Body of pancreas (tissue), 4 donors: Measurements from ENCODE around the gene API5. TPM values are rescaled to one million over a fixed set of nuclear protein-coding genes. Genes with fewer than 3 reads are reported as not detected.

Experiments
- ATAC-seq: fragments of 150-250 bp; one replicate; pipeline ENCODE4 v1.9.1; 2016
- DNase-seq, 4 donors: peaks; one replicate each; pipeline ENCODE4 v3.0.0-alpha.2; 2019
- H3K27ac ChIP-seq, 4 donors: fragments of 200-600 bp; sonication (generic); 1 replicate in 3 of 4; 2 replicates in 1 of 4; pipeline versions ENCODE4 v1.5.1 to v1.6.1; 2016 to 2019; ENCODE audit warnings: mild to moderate bottlenecking in 1 of 4, mixed read lengths in 1 of 4, moderate library complexity in 1 of 4
- H3K27me3 ChIP-seq, 2 donors: fragments of 200-600 bp; sonication (generic); one replicate each; pipeline ENCODE4 v1.6.0; 2016; ENCODE audit warnings: mild to moderate bottlenecking in 1 of 2
- H3K36me3 ChIP-seq, 2 donors: fragments of 200-600 bp; sonication (generic); replicated peaks in 1 of 2; 2 replicates each; pipeline ENCODE4 v1.5.1; 2016; ENCODE audit warnings: low read depth in 2 of 2; ENCODE audit not compliant: insufficient read depth in 1 of 2
- H3K4me1 ChIP-seq: fragments of 200-600 bp; sonication (generic); one replicate; pipeline ENCODE4 v1.6.0; 2016
- H3K4me3 ChIP-seq, 2 donors: fragments of 200-600 bp; sonication (generic); 1 replicate in 1 of 2; 2 replicates in 1 of 2; pipeline ENCODE4 v1.5.1; 2016 to 2019
- H3K9me3 ChIP-seq, 3 donors: fragments of 200-600 bp; sonication (generic); 1 replicate in 2 of 3; 2 replicates in 1 of 3; pipeline ENCODE4 v1.5.1; 2016
- POLR2A ChIP-seq, 3 donors: fragments of 450-650 bp; IDR thresholded peaks; one replicate each; pipeline ENCODE4 v1.6.1; 2016; ENCODE audit warnings: antibody characterized with exemption in 3 of 3, mild to moderate bottlenecking in 2 of 3
- WGBS, 2 donors: methylation state at CpG; one replicate each; pipeline ENCODE4 v1.1.5; 2017; 5-methylcytosine and 5-hydroxymethylcytosine counted together
- intact Hi-C: fragments of 100-400 bp; cut with DNase I; formaldehyde crosslinking; loops from one replicate; pipeline ENCODE4 v1.15.1; 2023
- total RNA-seq, 2 donors: library from RNA; depleted of rRNA; stranded (reverse); fragments of >200 nt; gene quantifications; one replicate each; pipeline ENCODE4 v1.1.0, GENCODE V29; 2016
- TF ChIP-seq, protein P1 (sequence below), 7 experiments: fragments of 450-650 bp in 4 of 7; fragments of 200-600 bp in 3 of 7; sonication (generic) in 3 of 7; IDR thresholded peaks; one replicate each; pipeline ENCODE4 v1.5.1; 2016 to 2019; ENCODE audit warnings: antibody characterized with exemption in 7 of 7

The API5 gene
- 10 to 100 TPM; 32.7 to 45.8 TPM for total RNA-seq

DNA sequence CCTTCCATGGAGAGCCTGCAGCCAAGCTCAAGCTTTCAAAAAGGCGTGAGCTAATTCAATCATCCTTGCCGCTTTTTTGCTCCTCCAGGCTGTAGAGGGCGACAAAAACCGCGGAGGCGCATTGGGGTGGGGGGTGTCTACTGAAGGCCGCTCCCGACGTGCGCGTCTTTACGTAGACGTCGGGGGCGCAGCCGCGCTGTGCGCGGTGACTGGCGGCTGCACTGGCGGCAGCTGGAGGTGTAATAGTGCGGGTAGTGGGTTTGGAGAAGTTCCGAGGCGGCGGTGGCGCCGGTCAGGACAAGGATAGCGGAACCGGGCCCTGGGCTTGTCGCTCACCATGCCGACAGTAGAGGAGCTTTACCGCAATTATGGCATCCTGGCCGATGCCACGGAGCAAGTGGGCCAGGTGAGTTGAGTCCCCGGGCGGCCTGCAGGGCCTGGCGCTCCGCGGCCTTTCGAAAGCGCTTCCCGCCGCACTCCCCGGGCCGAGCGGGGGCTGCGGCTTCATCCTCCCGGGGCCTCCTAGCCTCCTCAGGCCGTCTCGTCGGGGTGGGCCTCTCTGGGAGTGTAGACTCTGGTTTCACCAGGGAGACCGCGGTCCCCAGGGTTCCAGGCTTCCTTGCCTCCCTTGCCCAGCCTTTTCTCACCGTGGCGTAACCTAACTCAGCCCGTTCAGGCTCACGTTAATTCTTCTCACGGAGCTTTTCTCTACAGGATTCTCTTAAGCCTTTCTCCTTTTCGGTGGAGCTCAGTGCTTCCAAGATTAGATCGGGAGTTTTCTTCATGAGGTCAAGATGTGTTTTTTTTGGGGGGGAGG lies at the start of gene API5:
Gene API5 (plus strand): TSS at position 206 of the 817 bp plus-strand sequence. CDS start 132 bp downstream, at position 338.
- ATAC-seq (peak; percentile 99), DNase-seq (peak; percentile 89 to 94 (median 92))
- Histone ChIP-seq H3K4me3 (peak within 1 kb of the TSS; percentile 64 to 73), H3K27ac (peak within 1 kb of the TSS; percentile 60 to 90 (median 80)), H3K9me3 (no peaks in the 10 kb centered on the region), H3K4me1 (peaks cover 26% of the 10 kb centered on the region), H3K27me3 (no peaks in the 10 kb centered on the region), H3K36me3 (no peaks in the 10 kb centered on the region)
- intact Hi-C loops = no loop called here
- TF ChIP-seq POLR2A (IDR thresholded peaks at IDR 0.05) = peak; percentile 72 to 93 (median 91)
- TF ChIP-seq, protein P1, sequence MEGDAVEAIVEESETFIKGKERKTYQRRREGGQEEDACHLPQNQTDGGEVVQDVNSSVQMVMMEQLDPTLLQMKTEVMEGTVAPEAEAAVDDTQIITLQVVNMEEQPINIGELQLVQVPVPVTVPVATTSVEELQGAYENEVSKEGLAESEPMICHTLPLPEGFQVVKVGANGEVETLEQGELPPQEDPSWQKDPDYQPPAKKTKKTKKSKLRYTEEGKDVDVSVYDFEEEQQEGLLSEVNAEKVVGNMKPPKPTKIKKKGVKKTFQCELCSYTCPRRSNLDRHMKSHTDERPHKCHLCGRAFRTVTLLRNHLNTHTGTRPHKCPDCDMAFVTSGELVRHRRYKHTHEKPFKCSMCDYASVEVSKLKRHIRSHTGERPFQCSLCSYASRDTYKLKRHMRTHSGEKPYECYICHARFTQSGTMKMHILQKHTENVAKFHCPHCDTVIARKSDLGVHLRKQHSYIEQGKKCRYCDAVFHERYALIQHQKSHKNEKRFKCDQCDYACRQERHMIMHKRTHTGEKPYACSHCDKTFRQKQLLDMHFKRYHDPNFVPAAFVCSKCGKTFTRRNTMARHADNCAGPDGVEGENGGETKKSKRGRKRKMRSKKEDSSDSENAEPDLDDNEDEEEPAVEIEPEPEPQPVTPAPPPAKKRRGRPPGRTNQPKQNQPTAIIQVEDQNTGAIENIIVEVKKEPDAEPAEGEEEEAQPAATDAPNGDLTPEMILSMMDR (IDR thresholded peaks at IDR 0.05) = peak; percentile 58 to 97 (median 82)
- whole genome bisulfite sequencing, 2 donors = 0% methylated on average over 42 to 60 of the region's 60 CpGs

- TF ChIP-seq, protein P1 (IDR thresholded peaks at IDR 0.05) = no peak
- TF ChIP-seq POLR2A (IDR thresholded peaks at IDR 0.05) = no peak
- Histone ChIP-seq H3K9me3 (no peaks in the 10 kb centered on the region), H3K36me3 (no peaks in the 10 kb centered on the region), H3K4me3 (no peak overlapping the region), H3K27me3 (no peaks in the 10 kb centered on the region), H3K4me1 (peaks cover 5% of the 10 kb centered on the region), H3K27ac (no peak overlapping the region)
- intact Hi-C loops = no loop called here
- no peak for ATAC-seq
- DNase-seq = peak; percentile 23 to 72 (median 51)
- WGBS, 2 donors = 45 to 53% methylated on average over 10 of the region's 10 CpGs
Measured at GRCh38 chr11:43267856-43268580, 43.8 kb upstream of the API5 start.

GRCh38 chr11:43268786-43269185 lies 43.0 kb upstream of the API5 start:
- Histone ChIP-seq H3K9me3 (no peaks in the 10 kb centered on the region), H3K27me3 (no peaks in the 10 kb centered on the region), H3K27ac (no peak overlapping the region), H3K4me3 (no peak overlapping the region), H3K4me1 (peaks cover 5% of the 10 kb centered on the region), H3K36me3 (no peaks in the 10 kb centered on the region)
- ATAC-seq (no peak), DNase-seq (no peak)
- TF ChIP-seq POLR2A (IDR thresholded peaks at IDR 0.05) = no peak
- TF ChIP-seq, protein P1 (IDR thresholded peaks at IDR 0.05) = no peak
- 28 to 38% methylated on average over 2 of the region's 2 CpGs for WGBS, 2 donors
- intact Hi-C loops = no loop called here

- Histone ChIP-seq H3K4me1 (peaks cover 5% of the 10 kb centered on the region), H3K36me3 (no peaks in the 10 kb centered on the region), H3K4me3 (no peak overlapping the region), H3K9me3 (no peaks in the 10 kb centered on the region), H3K27me3 (no peaks in the 10 kb centered on the region), H3K27ac (no peak overlapping the region)
- WGBS, 2 donors = 50 to 57% methylated on average over 15 of the region's 15 CpGs
- intact Hi-C loops = no loop called here
- DNase-seq = no peak
- ATAC-seq = no peak
- TF ChIP-seq, protein P1 (IDR thresholded peaks at IDR 0.05) = no peak
- TF ChIP-seq POLR2A (IDR thresholded peaks at IDR 0.05) = no peak
Measured at GRCh38 chr11:43269254-43269918, 42.4 kb upstream of the API5 start.
